ENCODE data around the gene DTL.

DNA sequence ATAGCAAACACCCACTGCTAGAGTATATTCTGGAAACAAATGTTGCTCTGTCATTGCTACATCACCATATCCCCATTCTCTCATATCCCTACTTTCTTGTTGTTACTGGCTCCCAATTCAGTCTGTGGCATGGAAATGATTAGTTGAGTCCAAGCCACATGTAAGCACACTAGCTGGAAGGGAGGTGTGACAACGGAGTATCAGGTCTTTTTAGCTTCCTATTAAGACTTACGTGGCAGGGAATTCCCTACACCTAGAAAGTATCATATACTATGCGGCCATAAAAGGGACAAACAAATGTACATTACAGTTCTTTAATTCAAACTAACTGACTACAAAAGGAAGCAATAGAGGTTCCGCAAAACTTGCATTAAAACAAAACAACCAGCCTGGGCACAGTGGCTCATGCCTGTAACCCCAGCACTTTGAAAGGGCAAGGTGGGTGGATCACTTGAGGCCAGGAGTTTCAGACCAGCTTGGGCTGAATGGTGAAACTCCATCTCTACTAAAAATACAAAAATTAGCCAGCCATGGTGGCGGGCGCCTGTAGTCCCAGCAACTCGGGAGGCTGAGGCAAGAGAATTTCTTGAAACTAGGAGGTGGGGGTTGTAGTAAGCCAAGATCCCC is 48.8 kb upstream of the DTL start:
- TF ChIP-seq, protein P1, sequence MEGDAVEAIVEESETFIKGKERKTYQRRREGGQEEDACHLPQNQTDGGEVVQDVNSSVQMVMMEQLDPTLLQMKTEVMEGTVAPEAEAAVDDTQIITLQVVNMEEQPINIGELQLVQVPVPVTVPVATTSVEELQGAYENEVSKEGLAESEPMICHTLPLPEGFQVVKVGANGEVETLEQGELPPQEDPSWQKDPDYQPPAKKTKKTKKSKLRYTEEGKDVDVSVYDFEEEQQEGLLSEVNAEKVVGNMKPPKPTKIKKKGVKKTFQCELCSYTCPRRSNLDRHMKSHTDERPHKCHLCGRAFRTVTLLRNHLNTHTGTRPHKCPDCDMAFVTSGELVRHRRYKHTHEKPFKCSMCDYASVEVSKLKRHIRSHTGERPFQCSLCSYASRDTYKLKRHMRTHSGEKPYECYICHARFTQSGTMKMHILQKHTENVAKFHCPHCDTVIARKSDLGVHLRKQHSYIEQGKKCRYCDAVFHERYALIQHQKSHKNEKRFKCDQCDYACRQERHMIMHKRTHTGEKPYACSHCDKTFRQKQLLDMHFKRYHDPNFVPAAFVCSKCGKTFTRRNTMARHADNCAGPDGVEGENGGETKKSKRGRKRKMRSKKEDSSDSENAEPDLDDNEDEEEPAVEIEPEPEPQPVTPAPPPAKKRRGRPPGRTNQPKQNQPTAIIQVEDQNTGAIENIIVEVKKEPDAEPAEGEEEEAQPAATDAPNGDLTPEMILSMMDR (IDR thresholded peaks at IDR 0.05 in 2 of 3, conservative IDR thresholded peaks at IDR 0.05 in 1 of 3; ENCODE audit: borderline replicate concordance in 1 of 3, insufficient read depth in 1 of 3, low read depth in 2 of 3, low read length in 2 of 3): no peak
- no peak for TF ChIP-seq YY1 (IDR thresholded peaks at IDR 0.05; ENCODE audit: extremely low read depth, insufficient replicate concordance, low read depth, low read length)
- no peak for TF ChIP-seq EZH2 (IDR thresholded peaks at IDR 0.05)
- no peak for TF ChIP-seq POLR2A (IDR thresholded peaks at IDR 0.05; ENCODE audit: borderline replicate concordance, extremely low read depth, insufficient read depth, insufficient read length)
- TF ChIP-seq, protein P2, sequence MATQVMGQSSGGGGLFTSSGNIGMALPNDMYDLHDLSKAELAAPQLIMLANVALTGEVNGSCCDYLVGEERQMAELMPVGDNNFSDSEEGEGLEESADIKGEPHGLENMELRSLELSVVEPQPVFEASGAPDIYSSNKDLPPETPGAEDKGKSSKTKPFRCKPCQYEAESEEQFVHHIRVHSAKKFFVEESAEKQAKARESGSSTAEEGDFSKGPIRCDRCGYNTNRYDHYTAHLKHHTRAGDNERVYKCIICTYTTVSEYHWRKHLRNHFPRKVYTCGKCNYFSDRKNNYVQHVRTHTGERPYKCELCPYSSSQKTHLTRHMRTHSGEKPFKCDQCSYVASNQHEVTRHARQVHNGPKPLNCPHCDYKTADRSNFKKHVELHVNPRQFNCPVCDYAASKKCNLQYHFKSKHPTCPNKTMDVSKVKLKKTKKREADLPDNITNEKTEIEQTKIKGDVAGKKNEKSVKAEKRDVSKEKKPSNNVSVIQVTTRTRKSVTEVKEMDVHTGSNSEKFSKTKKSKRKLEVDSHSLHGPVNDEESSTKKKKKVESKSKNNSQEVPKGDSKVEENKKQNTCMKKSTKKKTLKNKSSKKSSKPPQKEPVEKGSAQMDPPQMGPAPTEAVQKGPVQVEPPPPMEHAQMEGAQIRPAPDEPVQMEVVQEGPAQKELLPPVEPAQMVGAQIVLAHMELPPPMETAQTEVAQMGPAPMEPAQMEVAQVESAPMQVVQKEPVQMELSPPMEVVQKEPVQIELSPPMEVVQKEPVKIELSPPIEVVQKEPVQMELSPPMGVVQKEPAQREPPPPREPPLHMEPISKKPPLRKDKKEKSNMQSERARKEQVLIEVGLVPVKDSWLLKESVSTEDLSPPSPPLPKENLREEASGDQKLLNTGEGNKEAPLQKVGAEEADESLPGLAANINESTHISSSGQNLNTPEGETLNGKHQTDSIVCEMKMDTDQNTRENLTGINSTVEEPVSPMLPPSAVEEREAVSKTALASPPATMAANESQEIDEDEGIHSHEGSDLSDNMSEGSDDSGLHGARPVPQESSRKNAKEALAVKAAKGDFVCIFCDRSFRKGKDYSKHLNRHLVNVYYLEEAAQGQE (IDR thresholded peaks at IDR 0.05; ENCODE audit: low read depth): no peak
- TF ChIP-seq SP1 (IDR thresholded peaks at IDR 0.05; ENCODE audit: low read depth): no peak
- TF ChIP-seq TCF7L2 (IDR thresholded peaks at IDR 0.05; ENCODE audit: borderline replicate concordance, extremely low read depth, insufficient read depth, insufficient read length): no peak

All from HCT116 (cell line).